WTC11 (cell line): ENCODE results near the gene CPOX. TPM values are rescaled to one million over a fixed set of nuclear protein-coding genes. Genes with fewer than 3 reads are reported as not detected.

Experiments used
- ATAC-seq: fragments of 200-7000 bp; cut with Tn5 transposase; 2 replicates; pipeline ENCODE4 v1.10.0; 2021; ENCODE audit warnings: mild to moderate bottlenecking, moderate library complexity
- CTCF ChIA-PET: fragments of 300-600 bp; sonication (Branson Sonifier 250); formaldehyde crosslinking; loops from one replicate; lab custom pipeline; 2021; ENCODE audit warnings: antibody characterized with exemption; lab: Charles Lee
- POLR2A ChIA-PET: fragments of 350-600 bp; sonication (Branson Sonifier 250); formaldehyde crosslinking; loops from one replicate; lab custom pipeline; 2021; ENCODE audit warnings: antibody characterized with exemption; lab: Charles Lee
- DNase-seq: peaks from one replicate; pipeline ENCODE4 v3.0.0; 2021; ENCODE audit warnings: low spot score
- H3K27ac Mint-ChIP-seq: 2 replicates; pipeline ENCODE4 v1.8.0; 2021; ENCODE audit warnings: mixed read lengths
- H3K27me3 Mint-ChIP-seq: 2 replicates; pipeline ENCODE4 v1.8.0; 2021; ENCODE audit warnings: low read depth, mild to moderate bottlenecking, moderate library complexity, mixed read lengths
- H3K36me3 Mint-ChIP-seq: 2 replicates; pipeline ENCODE4 v1.8.0; 2021; ENCODE audit warnings: mixed read lengths
- H3K4me1 Mint-ChIP-seq: 2 replicates; pipeline ENCODE4 v1.8.0; 2022; ENCODE audit warnings: mixed read lengths
- H3K4me3 Mint-ChIP-seq: 2 replicates; pipeline ENCODE4 v1.8.0; 2021; ENCODE audit warnings: mild to moderate bottlenecking, moderate library complexity, mixed read lengths
- H3K9me3 Mint-ChIP-seq: 2 replicates; pipeline ENCODE4 v1.8.0; 2021; ENCODE audit warnings: mixed read lengths
- ATF3 ChIP-seq: sonication (generic); formaldehyde crosslinking; conservative IDR thresholded peaks from 2 replicates; pipeline ENCODE4 v1.8.1; 2022; ENCODE audit warnings: mild to moderate bottlenecking, missing genetic modification reagents
- ETV6 ChIP-seq: sonication (generic); formaldehyde crosslinking; IDR thresholded peaks from 2 replicates; pipeline ENCODE4 v1.8.1; 2022; ENCODE audit warnings: mild to moderate bottlenecking, missing genetic modification reagents
- GABPB1 ChIP-seq: sonication (generic); formaldehyde crosslinking; IDR thresholded peaks from 2 replicates; pipeline ENCODE4 v1.8.1; 2023; ENCODE audit warnings: mild to moderate bottlenecking, missing genetic modification reagents
- GTF2I ChIP-seq: fragments of 250-450 bp; sonication (Bioruptor Pico); conservative IDR thresholded peaks from 2 replicates; pipeline ENCODE4 v1.4.0; 2021; ENCODE audit warnings: mild to moderate bottlenecking
- HMGXB4 ChIP-seq: sonication (generic); formaldehyde crosslinking; IDR thresholded peaks from 2 replicates; pipeline ENCODE4 v1.8.1; 2023; ENCODE audit warnings: mild to moderate bottlenecking, moderate library complexity, missing genetic modification reagents
- IRF2 ChIP-seq: sonication (generic); formaldehyde crosslinking; IDR thresholded peaks from 2 replicates; pipeline ENCODE4 v1.8.0; 2022; ENCODE audit warnings: low read depth, missing genetic modification reagents, borderline replicate concordance
- JAZF1 ChIP-seq: fragments of 250-450 bp; sonication (Bioruptor Pico); IDR thresholded peaks from 2 replicates; pipeline ENCODE4 v1.9.0; 2021; ENCODE audit warnings: moderate library complexity, mild to moderate bottlenecking, inconsistent platforms
- MXD4 ChIP-seq: fragments of 250-450 bp; sonication (Bioruptor Pico); IDR thresholded peaks from 2 replicates; pipeline ENCODE4 v1.8.0; 2021; ENCODE audit warnings: mild to moderate bottlenecking, moderate library complexity, borderline replicate concordance
- NFE2L1 ChIP-seq: sonication (generic); formaldehyde crosslinking; IDR thresholded peaks from 2 replicates; pipeline ENCODE4 v1.8.1; 2023; ENCODE audit warnings: missing genetic modification reagents
- NR2C2 ChIP-seq: sonication (generic); formaldehyde crosslinking; IDR thresholded peaks from 2 replicates; pipeline ENCODE4 v1.8.0; 2022; ENCODE audit warnings: mild to moderate bottlenecking, missing genetic modification reagents
- SMAD3 ChIP-seq: sonication (generic); formaldehyde crosslinking; IDR thresholded peaks from 2 replicates; pipeline ENCODE4 v1.8.0; 2022; ENCODE audit warnings: missing genetic modification reagents, mild to moderate bottlenecking, borderline replicate concordance
- SMAD4 ChIP-seq: sonication (generic); formaldehyde crosslinking; IDR thresholded peaks from 2 replicates; pipeline ENCODE4 v1.8.0; 2022; ENCODE audit warnings: mild to moderate bottlenecking, missing genetic modification reagents
- SOX15 ChIP-seq: fragments of 250-450 bp; sonication (Bioruptor Pico); IDR thresholded peaks from 2 replicates; pipeline ENCODE4 v1.9.0; 2021; ENCODE audit warnings: mild to moderate bottlenecking
- TP53 ChIP-seq: sonication (generic); formaldehyde crosslinking; IDR thresholded peaks from 2 replicates; pipeline ENCODE4 v1.8.1; 2023; ENCODE audit warnings: mild to moderate bottlenecking, missing genetic modification reagents
- ZMAT4 ChIP-seq: fragments of 250-450 bp; sonication (Bioruptor Pico); IDR thresholded peaks from 2 replicates; pipeline ENCODE4 v1.9.0; 2021; ENCODE audit warnings: mild to moderate bottlenecking
- ZNF138 ChIP-seq: sonication (generic); formaldehyde crosslinking; conservative IDR thresholded peaks from 2 replicates; pipeline ENCODE4 v1.8.1; 2022; ENCODE audit warnings: mild to moderate bottlenecking, moderate library complexity, missing genetic modification reagents
- ZNF219 ChIP-seq: sonication (generic); formaldehyde crosslinking; IDR thresholded peaks from 2 replicates; pipeline ENCODE4 v1.8.0; 2023; ENCODE audit warnings: missing genetic modification reagents, mild to moderate bottlenecking, borderline replicate concordance
- ZNF232 ChIP-seq: sonication (generic); formaldehyde crosslinking; IDR thresholded peaks from 2 replicates; pipeline ENCODE4 v1.8.0; 2022; ENCODE audit warnings: mild to moderate bottlenecking, missing genetic modification reagents
- ZNF425 ChIP-seq: fragments of 250-450 bp; sonication (Bioruptor Pico); conservative IDR thresholded peaks from 2 replicates; pipeline ENCODE4 v1.9.0; 2021; ENCODE audit warnings: mild to moderate bottlenecking
- total RNA-seq: library from RNA; stranded (reverse); gene quantifications from 3 replicates; pipeline ENCODE4 v1.2.3, GENCODE V29; 2021

CPOX gene
- total RNA-seq, 1 experiment from 2014 or later, result 33.4 TPM

GRCh38 chr3:98596087-98596486, 2.7 kb upstream of the CPOX start:
- ATAC-seq, result no peak
- no peak for TF ChIP-seq ZNF219 (CRISPR knock-in tag)
- TF ChIP-seq ZNF232 (CRISPR knock-in tag), result no peak
- no peak for TF ChIP-seq ZNF138 (CRISPR knock-in tag)
- no peak for TF ChIP-seq ZMAT4 (CRISPR knock-in tag)
- TF ChIP-seq SMAD3 (CRISPR knock-in tag), result no peak
- TF ChIP-seq GABPB1, result no peak
- no peak for TF ChIP-seq NR2C2 (CRISPR knock-in tag)
- no peak for TF ChIP-seq ATF3
- TF ChIP-seq SOX15 (CRISPR knock-in tag), result no peak
- no peak for TF ChIP-seq GTF2I (CRISPR knock-in tag)
- TF ChIP-seq JAZF1 (CRISPR knock-in tag), result no peak
- TF ChIP-seq HMGXB4, result no peak
- TF ChIP-seq MXD4 (CRISPR knock-in tag), result no peak
- POLR2A ChIA-PET, result no interaction called here
- no peak overlapping the region for H3K4me3 Mint-ChIP-seq
- CTCF ChIA-PET, result interaction anchor here (0.6 to 3.1 kb wide), 5 partner anchors 16 to 220 kb away, joined by 3 to 23 read pairs (median 3); no protein-coding TSS in a partner anchor
- no peaks in the 10 kb centered on the region for H3K9me3 Mint-ChIP-seq
- no peak overlapping the region for H3K27ac Mint-ChIP-seq
- DNase-seq, result no peak
- peaks cover 4% of the 10 kb centered on the region; the same call in 1 of the 2 replicates for H3K36me3 Mint-ChIP-seq
- H3K27me3 Mint-ChIP-seq, result no peaks in the 10 kb centered on the region
- peaks cover 28% of the 10 kb centered on the region for H3K4me1 Mint-ChIP-seq

GRCh38 chr3:98594628-98595324, 1.4 kb upstream of the CPOX start:
- POLR2A ChIA-PET, result no interaction called here
- no peak overlapping the region for H3K27ac Mint-ChIP-seq
- no peaks in the 10 kb centered on the region for H3K27me3 Mint-ChIP-seq
- H3K9me3 Mint-ChIP-seq, result no peaks in the 10 kb centered on the region
- peaks cover 31% of the 10 kb centered on the region for H3K4me1 Mint-ChIP-seq
- CTCF ChIA-PET, result interaction anchor here (1.7 kb wide), 2 partner anchors 21 to 63 kb away, joined by 3 to 10 read pairs; no protein-coding TSS in a partner anchor
- TF ChIP-seq TP53 (CRISPR knock-in tag) (no peak), ETV6 (CRISPR knock-in tag) (no peak), IRF2 (CRISPR knock-in tag) (no peak), ZNF425 (CRISPR knock-in tag) (no peak), NFE2L1 (CRISPR knock-in tag) (no peak), SMAD4 (no peak), ZMAT4 (CRISPR knock-in tag) (no peak)
- peaks cover 14% of the 10 kb centered on the region for H3K36me3 Mint-ChIP-seq
- DNase-seq (no peak), ATAC-seq (no peak)
- no peak overlapping the region for H3K4me3 Mint-ChIP-seq
